ENCODE results near the gene CCDC92.

Gene CCDC92

DNA sequence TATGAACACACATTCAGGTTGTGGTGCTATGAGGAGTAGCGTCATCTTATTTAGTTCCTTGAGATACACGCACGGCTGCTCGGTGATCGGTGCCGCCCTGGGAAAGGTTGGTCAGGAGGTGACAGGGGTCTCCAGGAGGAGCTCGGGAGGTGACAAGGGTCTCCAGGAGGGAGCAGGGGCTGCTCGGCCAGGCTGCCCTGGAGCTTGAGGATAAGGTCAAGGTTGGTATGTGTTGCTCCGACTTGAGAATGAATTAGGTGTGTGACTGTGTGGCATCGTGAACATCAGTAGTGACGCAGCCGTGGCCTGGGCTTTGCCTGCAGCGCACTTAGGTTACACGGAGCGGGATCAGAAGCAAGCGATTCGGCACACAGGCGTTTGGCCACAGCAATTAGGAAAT lies 36.2 kb downstream of the CCDC92 start:
- no peak overlapping the region for H3K27ac ChIP-seq
- TF ChIP-seq CTCF (conservative IDR thresholded peaks at IDR 0.05), result no peak

GRCh38 chr12:123935956-123936355 lies 36.7 kb downstream of the CCDC92 start:
- H3K27ac ChIP-seq, result no peak overlapping the region
- no peak for TF ChIP-seq CTCF (conservative IDR thresholded peaks at IDR 0.05)

GRCh38 chr12:123934829-123935228 lies 37.8 kb downstream of the CCDC92 start:
- TF ChIP-seq CTCF (conservative IDR thresholded peaks at IDR 0.05), result no peak
- no peak overlapping the region for H3K27ac ChIP-seq

GRCh38 chr12:123934016-123934620 lies 38.5 kb downstream of the CCDC92 start:
- TF ChIP-seq CTCF (conservative IDR thresholded peaks at IDR 0.05), result no peak
- no peak overlapping the region for H3K27ac ChIP-seq

- TF ChIP-seq CTCF (conservative IDR thresholded peaks at IDR 0.05), result no peak
- H3K27ac ChIP-seq, result no peak overlapping the region
These were observed 39.4 kb downstream of the CCDC92 start for GRCh38 chr12:123933214-123933613.

GRCh38 chr12:123931686-123932321 lies 40.8 kb downstream of the CCDC92 start:
- TF ChIP-seq CTCF (conservative IDR thresholded peaks at IDR 0.05), result no peak

GRCh38 chr12:123929946-123930583 lies 42.6 kb downstream of the CCDC92 start:
- no peak overlapping the region for H3K27ac ChIP-seq
- TF ChIP-seq CTCF (conservative IDR thresholded peaks at IDR 0.05), result no peak

More at GRCh38 chr12:123931686-123932321, 40.8 kb downstream of the CCDC92 start:
- no peak overlapping the region for H3K27ac ChIP-seq
